ENCODE data around the gene GRWD1.

The GRWD1 gene

GRCh38 chr19:48444129-48444935 is 1.5 kb upstream of the GRWD1 start:
- no peak for TF ChIP-seq CTCF (IDR thresholded peaks at IDR 0.05; ENCODE audit: low read depth, low read length)
- peak overlapping the region; percentile 99 for H3K4me3 ChIP-seq (ENCODE audit: low read depth, low read length)

GRCh38 chr19:48444936-48445200 is 915 bp upstream of the GRWD1 start:
- TF ChIP-seq CTCF (IDR thresholded peaks at IDR 0.05; ENCODE audit: low read depth, low read length) = no peak
- H3K4me3 ChIP-seq (ENCODE audit: low read depth, low read length) = peak overlapping the region; percentile 99

- peak overlapping the region; percentile 99 for H3K4me3 ChIP-seq (ENCODE audit: low read depth, low read length)
- TF ChIP-seq CTCF (IDR thresholded peaks at IDR 0.05; ENCODE audit: low read depth, low read length) = peak; percentile 77
These were observed 552 bp upstream of the GRWD1 start for GRCh38 chr19:48445256-48445605.

GRCh38 chr19:48446579-48446978 is 796 bp downstream of the GRWD1 start:
- TF ChIP-seq CTCF (IDR thresholded peaks at IDR 0.05; ENCODE audit: low read depth, low read length) = no peak

GRCh38 chr19:48448563-48448962 is 2.8 kb downstream of the GRWD1 start:
- H3K4me3 ChIP-seq (ENCODE audit: low read depth, low read length) = no peak overlapping the region
- TF ChIP-seq CTCF (IDR thresholded peaks at IDR 0.05; ENCODE audit: low read depth, low read length) = no peak

More at GRCh38 chr19:48446579-48446978, 796 bp downstream of the GRWD1 start:
- peak overlapping the region; percentile 99 for H3K4me3 ChIP-seq (ENCODE audit: low read depth, low read length)

- no peak overlapping the region for H3K4me3 ChIP-seq (ENCODE audit: low read depth, low read length)
- no peak for TF ChIP-seq CTCF (IDR thresholded peaks at IDR 0.05; ENCODE audit: low read depth, low read length)
These were observed 4.7 kb downstream of the GRWD1 start for GRCh38 chr19:48450441-48450840.

GRCh38 chr19:48450863-48451262 is 5.1 kb downstream of the GRWD1 start:
- no peak overlapping the region for H3K4me3 ChIP-seq (ENCODE audit: low read depth, low read length)
- no peak for TF ChIP-seq CTCF (IDR thresholded peaks at IDR 0.05; ENCODE audit: low read depth, low read length)
